NCI-H1417 treated with DMSO at 0.1 percent for 48 hours (cell line): ENCODE results near the gene PDE1A.

Experiments
- DNase-seq: peaks from one replicate; lab custom pipeline; 2025; lab: John Stamatoyannopoulos, UW

PDE1A gene

GRCh38 chr2:182266909-182267308 lies 159.9 kb downstream of the PDE1A start:
- no peak for DNase-seq

- DNase-seq, result no peak
These were observed 161.1 kb downstream of the PDE1A start for GRCh38 chr2:182265718-182266117.

GRCh38 chr2:182261860-182262387 lies 164.9 kb downstream of the PDE1A start:
- DNase-seq, result no peak

- DNase-seq, result no peak
These were observed 167.1 kb downstream of the PDE1A start for GRCh38 chr2:182259629-182260150.

GRCh38 chr2:182252534-182252933 lies 174.3 kb downstream of the PDE1A start:
- DNase-seq, result no peak

- no peak for DNase-seq
These were observed 177.9 kb downstream of the PDE1A start for GRCh38 chr2:182248898-182249297.

- DNase-seq, result no peak
These were observed 178.5 kb downstream of the PDE1A start for GRCh38 chr2:182248362-182248761.

- no peak for DNase-seq
These were observed 179.0 kb downstream of the PDE1A start for GRCh38 chr2:182247831-182248230.

GRCh38 chr2:182245963-182246362 lies 180.9 kb downstream of the PDE1A start:
- no peak for DNase-seq

GRCh38 chr2:182242609-182243008 lies 184.2 kb downstream of the PDE1A start:
- DNase-seq, result no peak

GRCh38 chr2:182241936-182242335 lies 184.9 kb downstream of the PDE1A start:
- DNase-seq, result no peak

- no peak for DNase-seq
These were observed 185.9 kb downstream of the PDE1A start for GRCh38 chr2:182240862-182241371.

- DNase-seq, result no peak
These were observed 196.3 kb downstream of the PDE1A start for GRCh38 chr2:182230561-182230960.

- no peak for DNase-seq
These were observed 197.5 kb downstream of the PDE1A start for GRCh38 chr2:182229297-182229696.

- DNase-seq, result no peak
These were observed 198.1 kb downstream of the PDE1A start for GRCh38 chr2:182228741-182229140.

GRCh38 chr2:182228073-182228473 lies 198.8 kb downstream of the PDE1A start:
- DNase-seq, result peak; percentile 82

GRCh38 chr2:182226807-182227206 lies 200.0 kb downstream of the PDE1A start:
- DNase-seq, result no peak

- no peak for DNase-seq
These were observed 202.2 kb downstream of the PDE1A start for GRCh38 chr2:182224669-182225068.

- no peak for DNase-seq
These were observed 205.8 kb downstream of the PDE1A start for GRCh38 chr2:182220998-182221397.

- DNase-seq, result no peak
These were observed 206.5 kb downstream of the PDE1A start for GRCh38 chr2:182220335-182220734.

- no peak for DNase-seq
These were observed 216.2 kb downstream of the PDE1A start for GRCh38 chr2:182210669-182211068.

- no peak for DNase-seq
These were observed 218.4 kb downstream of the PDE1A start for GRCh38 chr2:182208421-182208820.

- DNase-seq, result no peak
These were observed 219.6 kb downstream of the PDE1A start for GRCh38 chr2:182207049-182207746.

- no peak for DNase-seq
These were observed 229.3 kb downstream of the PDE1A start for GRCh38 chr2:182197529-182197928.
